Jurkat, Clone E6-1 (cell line): ENCODE data around the gene PPIL4.
"Not testable (repeated sequence)": the region's sequence is repeated elsewhere in the genome, so short reads cannot be mapped to it uniquely, and the experiment has no call there.

Experiments used
- DNase-seq: peaks from one replicate; pipeline ENCODE4 v3.0.0-alpha.2; 2011; ENCODE audit warnings: low read depth, low spot score
- H3K4me3 ChIP-seq: 2 replicates; pipeline ENCODE4 v1.5.1; 2011; ENCODE audit warnings: mild to moderate bottlenecking, low read length, control low read depth, moderate library complexity

The PPIL4 gene

GRCh38 chr6:149467265-149467664 is 78.6 kb downstream of the PPIL4 start:
- H3K4me3 ChIP-seq, result no peak overlapping the region
- no peak for DNase-seq

GRCh38 chr6:149464411-149464810 is 81.4 kb downstream of the PPIL4 start:
- no peak for DNase-seq
- no peak overlapping the region for H3K4me3 ChIP-seq

- no peak overlapping the region for H3K4me3 ChIP-seq
- DNase-seq, result no peak
These were observed 82.1 kb downstream of the PPIL4 start for GRCh38 chr6:149463781-149464180.

GRCh38 chr6:149462712-149463111 is 83.1 kb downstream of the PPIL4 start:
- DNase-seq, H3K4me3 ChIP-seq: not testable (repeated sequence)

- H3K4me3 ChIP-seq, result no peak overlapping the region
- no peak for DNase-seq
These were observed 84.2 kb downstream of the PPIL4 start for GRCh38 chr6:149461670-149462069.

- DNase-seq, H3K4me3 ChIP-seq: not testable (repeated sequence)
These were observed 85.6 kb downstream of the PPIL4 start for GRCh38 chr6:149460249-149460648.

GRCh38 chr6:149459761-149460160 is 86.1 kb downstream of the PPIL4 start:
- no peak overlapping the region for H3K4me3 ChIP-seq
- no peak for DNase-seq

GRCh38 chr6:149458806-149459205 is 87.0 kb downstream of the PPIL4 start:
- DNase-seq, result no peak

GRCh38 chr6:149458196-149458595 is 87.6 kb downstream of the PPIL4 start:
- DNase-seq, result no peak
- H3K4me3 ChIP-seq, result no peak overlapping the region

More at GRCh38 chr6:149458806-149459205, 87.0 kb downstream of the PPIL4 start:
- no peak overlapping the region for H3K4me3 ChIP-seq

GRCh38 chr6:149457316-149457884 is 88.4 kb downstream of the PPIL4 start:
- no peak overlapping the region for H3K4me3 ChIP-seq
- no peak for DNase-seq

- no peak for DNase-seq
- no peak overlapping the region for H3K4me3 ChIP-seq
These were observed 89.4 kb downstream of the PPIL4 start for GRCh38 chr6:149456311-149457021.

GRCh38 chr6:149455031-149455732 is 90.7 kb downstream of the PPIL4 start:
- no peak overlapping the region for H3K4me3 ChIP-seq
- no peak for DNase-seq
